Stimulated activated CD4-positive, alpha-beta T cell treated with anti-CD3 and anti-CD28 coated beads, Interleukin-4, amount 100 ng/mL, for 48 hours (primary cell): Measurements from ENCODE around the gene MYMK.
"Not testable (repeated sequence)": the region's sequence is repeated elsewhere in the genome, so short reads cannot be mapped to it uniquely, and the experiment has no call there.

Source experiments
- DNase-seq, 2 donors: peaks; one replicate each; pipeline ENCODE4 v3.0.0-alpha.2; 2020; ENCODE audit warnings: low read depth in 2 of 2

Gene MYMK, protein sequence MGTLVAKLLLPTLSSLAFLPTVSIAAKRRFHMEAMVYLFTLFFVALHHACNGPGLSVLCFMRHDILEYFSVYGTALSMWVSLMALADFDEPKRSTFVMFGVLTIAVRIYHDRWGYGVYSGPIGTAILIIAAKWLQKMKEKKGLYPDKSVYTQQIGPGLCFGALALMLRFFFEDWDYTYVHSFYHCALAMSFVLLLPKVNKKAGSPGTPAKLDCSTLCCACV

DNA sequence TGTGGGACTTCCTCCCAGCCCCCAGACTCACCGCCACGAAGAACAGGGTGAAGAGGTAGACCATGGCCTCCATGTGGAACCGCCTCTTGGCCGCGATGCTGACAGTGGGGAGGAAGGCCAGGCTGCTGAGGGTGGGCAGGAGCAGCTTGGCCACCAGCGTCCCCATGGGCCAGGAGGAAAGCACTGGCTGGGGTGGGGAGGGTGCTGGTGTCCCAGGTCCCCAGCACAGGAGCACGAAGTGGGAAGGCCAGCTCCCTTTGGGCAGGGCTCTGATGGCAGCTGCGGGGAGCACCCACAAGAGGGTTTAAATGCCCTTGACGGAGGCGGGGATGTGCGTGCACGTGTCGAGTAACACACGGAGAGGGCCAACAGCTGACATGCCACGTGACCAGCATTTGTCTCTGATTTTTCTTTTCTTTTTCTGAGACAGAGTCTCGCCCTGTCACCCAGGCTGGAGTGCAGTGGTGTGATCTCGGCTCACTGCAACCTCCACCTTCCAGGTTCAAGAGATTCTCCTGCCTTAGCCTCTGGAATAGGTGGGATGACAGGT, at the start of gene MYMK:
TSS of gene MYMK (minus strand) at position 281 of the 550 bp plus-strand sequence. CDS start at position 166, 115 bp downstream.
- DNase-seq: no peak

DNA sequence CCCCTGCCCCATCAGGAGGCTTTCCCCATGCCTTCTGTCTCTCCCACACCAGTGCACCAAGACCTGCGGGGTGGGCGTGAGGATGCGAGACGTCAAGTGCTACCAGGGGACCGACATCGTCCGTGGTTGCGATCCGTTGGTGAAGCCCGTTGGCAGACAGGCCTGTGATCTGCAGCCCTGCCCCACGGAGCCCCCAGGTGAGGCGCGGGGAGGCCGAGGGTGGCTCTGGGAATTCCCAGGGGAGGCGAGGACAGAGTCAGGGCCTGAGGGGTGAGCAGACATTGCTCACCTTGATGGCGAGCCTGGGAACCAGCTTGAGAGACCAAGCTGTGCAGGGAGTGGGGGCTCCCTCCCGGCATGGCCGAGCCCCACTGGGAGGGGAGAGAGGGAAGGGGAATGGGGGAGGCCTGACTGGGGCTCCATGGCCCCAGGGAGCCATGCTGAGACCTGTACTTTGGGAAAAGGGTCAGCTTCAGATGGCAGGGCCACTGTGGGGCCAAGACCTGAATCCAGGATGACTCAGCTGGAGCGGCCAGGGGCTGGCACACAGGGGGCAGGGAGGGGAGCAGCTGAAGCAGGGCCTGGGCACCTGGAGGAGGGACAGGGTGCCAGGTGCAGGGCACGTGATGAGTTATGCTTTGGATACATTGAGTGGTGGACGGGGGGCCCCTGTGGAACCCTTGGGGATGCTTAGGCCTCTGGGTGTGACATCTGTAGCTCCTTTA, 49.2 kb upstream of the MYMK start:
- no peak for DNase-seq

DNA sequence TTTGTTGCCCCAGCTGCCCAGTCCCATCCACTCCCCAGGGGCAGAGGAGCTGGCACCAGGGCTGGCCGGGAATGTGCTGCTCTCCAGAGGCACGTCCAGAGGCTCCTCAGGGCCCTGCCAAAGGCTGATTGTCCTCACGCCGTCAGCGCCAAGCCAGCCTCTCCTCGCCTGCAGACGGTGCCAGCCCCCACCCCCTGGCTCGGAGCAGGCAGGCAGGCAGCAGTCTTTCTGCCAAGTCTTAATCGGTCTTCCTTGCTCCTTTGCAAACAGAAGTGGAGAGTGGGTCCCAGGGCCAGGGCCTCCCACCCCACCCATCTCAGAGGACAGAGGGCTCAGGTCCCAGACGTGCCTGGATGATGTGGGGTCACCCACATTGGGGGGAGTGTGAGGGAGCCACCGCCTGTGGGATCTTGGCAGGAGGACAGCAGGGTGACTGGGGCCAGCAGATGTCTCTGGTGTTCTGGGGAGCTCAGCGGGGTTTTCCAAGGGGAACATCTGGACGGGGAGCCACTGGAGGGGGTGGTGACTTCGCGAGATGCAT, 48.1 kb upstream of the MYMK start:
- no peak for DNase-seq

DNA sequence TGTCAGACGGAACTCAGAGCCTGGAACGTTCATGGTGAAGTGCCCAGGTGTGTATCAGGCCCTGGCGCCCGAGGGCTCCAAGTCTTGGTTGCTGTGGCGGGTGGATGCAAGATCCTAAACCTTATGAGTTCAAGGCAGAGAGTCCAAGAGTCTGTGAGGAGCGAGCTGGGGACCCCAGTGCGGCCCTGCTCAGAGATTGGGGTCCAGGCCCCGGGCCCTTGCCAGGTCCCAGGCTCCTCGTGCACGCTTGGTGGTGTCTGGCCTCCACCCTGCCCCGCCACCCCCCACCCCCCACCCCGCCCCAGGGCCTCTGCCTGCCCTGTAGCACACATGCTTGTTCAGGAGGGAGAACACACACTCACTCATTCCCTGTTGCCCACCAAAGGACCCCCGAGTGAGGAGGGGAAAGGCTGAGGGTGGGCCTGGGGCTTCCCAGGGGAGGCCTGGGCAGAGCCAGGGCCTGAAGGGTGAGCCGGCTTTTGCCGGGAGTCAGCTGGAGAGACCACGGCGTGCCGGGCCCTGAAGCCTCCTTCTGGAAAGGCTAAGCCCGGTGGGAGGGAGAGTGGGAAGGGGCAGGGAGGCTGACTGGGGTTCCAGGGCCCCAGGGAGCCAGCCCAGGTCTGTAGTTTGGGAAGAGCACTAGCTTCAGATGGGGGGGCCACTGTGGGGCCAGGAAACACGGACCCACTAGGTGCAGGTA, 47.3 kb upstream of the MYMK start:
- no peak for DNase-seq

DNA sequence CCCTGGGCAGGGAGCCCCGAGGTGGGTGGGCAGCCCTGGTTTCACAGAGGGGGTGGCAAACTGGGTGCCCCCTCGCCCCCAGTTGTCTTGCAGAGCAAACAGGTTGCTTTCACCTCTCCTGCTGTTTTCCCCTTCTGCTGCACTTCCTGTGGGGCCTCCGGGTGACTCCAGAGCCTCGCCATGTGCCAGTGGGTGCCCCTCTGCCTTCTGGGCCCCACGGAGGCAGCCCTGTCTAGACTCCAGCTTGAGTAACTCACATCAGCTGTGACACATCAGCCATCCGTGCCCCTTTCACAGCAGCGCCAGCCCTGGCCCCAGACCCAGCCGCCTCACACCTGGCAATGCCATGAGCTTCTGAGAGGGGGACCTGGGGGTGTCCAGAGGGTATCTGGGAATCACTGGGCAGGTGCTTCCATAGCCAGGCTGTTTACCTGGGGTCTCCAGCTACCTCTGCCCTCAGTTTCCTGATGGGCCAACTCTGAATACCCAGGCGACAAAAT, 46.7 kb upstream of the MYMK start:
- no peak for DNase-seq

DNA sequence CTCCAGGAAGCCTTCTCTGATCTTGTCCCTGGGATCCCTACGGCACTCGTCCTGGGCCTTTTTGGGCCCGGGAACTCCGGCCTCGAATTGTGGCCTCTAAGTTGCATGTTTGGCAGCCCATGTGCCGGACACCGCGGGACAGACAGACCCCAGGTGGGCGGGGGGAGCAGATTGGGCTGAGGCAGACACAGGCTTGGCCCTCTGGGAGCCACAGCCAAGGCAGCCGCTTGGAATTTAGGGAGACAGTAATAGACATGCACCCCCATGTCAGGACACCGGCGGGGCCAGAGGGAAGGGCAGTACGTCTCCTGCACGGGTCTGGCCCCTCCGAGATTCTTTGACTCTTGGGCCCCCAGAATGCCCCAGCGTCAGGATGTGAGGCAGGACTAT, 45.9 kb upstream of the MYMK start:
- no peak for DNase-seq

DNA sequence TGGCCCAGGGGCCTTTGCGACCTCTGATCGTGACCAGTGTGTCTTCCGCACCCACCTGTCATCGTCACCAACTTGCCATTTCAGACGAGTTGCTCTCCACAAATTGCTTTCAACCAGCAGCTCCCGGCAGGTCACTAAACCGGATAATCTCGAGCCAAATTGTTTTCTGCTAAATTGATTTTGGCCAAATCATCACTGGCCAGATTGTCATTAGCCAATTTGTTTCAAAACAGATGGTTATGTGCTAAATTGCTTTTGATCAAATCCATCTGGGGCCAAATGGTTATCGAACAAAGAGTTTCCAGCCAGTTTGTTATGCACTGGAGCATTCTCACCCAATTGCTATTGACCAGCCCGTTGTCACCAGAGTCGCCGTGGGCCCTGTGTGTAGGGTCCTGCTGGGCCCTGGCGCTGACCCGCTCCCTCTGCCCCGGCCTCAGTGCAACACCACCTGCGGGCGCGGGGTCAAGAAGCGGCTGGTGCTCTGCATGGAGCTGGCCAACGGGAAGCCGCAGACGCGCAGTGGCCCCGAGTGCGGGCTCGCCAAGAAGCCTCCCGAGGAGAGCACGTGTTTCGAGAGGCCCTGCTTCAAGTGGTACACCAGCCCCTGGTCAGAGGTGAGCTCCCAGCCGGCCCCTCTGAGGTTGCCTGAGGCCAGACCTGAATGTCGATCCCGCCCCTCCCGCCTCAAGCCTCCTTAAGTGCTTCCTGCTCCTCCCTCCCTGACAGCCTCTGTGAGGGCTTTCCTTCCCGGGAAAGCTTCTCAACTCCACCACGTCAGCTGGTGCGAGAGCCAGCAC, 45.3 kb upstream of the MYMK start:
- DNase-seq: no peak

DNA sequence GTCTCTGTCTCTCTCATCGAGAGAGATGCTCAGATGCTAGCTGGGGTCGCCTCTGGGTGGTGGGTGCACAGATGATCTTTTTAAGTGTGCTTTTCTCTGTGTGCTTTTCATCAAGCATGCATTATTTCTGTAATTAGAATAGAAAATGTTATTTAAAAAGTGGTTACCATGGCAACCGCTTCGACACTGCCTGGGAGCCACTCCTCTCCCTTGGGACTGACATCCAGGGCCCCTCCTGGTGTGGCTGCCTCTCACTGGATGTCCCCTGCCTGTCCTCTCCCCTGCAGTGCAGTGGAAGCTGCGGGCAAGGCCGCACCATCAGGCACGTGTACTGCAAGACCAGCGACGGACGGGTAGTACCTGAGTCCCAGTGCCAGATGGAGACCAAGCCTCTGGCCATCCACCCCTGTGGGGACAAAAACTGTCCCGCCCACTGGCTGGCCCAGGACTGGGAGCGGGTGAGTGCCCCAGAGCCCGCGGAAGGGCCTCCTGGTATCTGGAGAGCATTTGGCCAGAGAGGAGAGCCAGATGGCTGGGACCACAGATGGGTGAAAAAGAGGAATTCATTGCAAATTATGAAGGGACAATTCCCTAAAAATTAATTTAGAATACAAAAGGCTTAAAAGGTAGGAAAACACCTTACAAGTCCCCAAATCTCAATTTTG, 44.5 kb upstream of the MYMK start:
- DNase-seq: no peak

DNA sequence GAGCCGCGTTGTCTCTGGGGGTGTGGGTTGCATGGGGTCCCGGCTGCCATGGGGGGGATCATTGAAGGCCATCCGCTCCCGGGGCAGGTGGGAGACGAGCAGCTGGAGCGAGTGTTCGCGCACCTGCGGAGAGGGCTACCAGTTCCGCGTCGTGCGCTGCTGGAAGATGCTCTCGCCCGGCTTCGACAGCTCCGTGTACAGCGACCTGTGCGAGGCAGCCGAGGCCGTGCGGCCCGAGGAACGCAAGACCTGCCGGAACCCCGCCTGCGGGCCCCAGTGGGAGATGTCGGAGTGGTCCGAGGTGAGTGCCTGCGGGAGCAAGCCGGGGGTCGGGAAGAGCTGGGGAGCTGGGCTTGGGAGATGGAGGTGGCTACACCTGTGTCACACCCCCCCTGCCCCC, 43.4 kb upstream of the MYMK start:
- DNase-seq: no peak

DNA sequence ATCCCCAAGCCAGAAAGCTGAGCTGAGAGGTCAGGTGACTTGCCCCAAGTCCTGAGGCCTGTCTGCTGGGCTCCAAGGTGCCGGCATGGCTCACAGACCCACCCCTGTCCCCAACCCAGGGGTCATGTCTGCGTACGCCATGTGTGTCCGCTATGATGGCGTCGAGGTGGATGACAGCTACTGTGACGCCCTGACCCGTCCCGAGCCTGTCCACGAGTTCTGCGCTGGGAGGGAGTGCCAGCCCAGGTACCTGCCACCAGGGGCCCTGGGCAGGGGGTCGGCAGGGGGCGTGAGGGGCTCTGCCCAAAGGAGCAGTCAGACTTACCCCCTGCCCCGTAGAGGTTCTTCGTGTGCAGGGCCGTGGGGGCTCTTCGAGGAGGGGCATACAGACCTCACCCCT, 42.1 kb upstream of the MYMK start:
- DNase-seq: no peak

DNA sequence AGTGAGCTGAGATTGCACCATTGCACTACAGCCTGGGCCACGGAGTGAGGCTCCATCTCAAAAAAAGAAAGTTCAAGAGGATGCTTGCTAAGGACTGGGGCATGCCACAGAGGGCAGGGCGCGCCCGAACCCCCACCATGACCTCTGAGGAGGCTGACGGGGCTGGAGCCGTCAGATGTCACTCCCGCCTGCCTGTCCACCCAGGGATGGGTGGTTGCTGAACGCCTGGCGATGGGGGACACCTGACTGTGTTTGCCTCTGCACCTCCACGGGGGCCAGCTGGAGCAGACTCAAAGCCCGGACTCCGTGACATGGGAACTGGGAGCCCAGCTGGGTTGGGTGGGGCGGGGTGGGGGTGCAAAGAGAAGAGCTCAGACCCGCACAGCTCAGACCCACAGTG, 41.6 kb upstream of the MYMK start:
- DNase-seq: no peak

DNA sequence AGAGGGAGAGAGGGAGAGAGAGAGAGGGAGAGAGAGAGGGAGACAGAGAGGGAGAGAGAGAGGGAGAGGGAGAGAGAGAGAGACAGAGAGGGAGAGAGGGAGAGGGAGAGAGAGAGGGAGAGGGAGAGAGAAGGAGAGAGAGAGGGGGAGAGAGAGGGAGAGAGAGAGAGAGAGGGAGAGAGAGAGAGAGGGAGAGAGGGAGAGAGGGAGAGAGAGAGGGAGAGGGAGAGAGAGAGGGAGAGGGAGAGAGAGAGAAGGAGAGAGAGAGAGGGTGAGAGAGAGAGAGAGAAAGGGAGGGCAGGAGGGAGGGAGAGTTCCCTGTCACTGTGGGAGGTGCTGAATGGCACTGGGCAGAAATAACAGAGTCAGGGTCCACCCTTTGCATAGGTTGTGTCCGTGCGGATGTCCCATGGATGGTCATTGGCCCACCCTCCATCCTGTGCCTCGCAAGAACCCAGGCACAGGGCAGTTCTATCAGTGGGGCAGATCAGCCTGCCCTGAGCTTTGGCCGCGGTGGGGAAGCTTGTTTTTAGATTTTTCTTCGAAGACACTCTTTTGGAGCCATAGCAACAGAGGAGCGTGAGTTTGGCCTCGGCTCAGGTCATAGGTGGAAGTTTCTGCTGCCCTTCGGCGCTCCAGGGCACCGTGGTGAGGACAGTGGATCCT, 39.8 kb upstream of the MYMK start:
- no peak for DNase-seq

DNA sequence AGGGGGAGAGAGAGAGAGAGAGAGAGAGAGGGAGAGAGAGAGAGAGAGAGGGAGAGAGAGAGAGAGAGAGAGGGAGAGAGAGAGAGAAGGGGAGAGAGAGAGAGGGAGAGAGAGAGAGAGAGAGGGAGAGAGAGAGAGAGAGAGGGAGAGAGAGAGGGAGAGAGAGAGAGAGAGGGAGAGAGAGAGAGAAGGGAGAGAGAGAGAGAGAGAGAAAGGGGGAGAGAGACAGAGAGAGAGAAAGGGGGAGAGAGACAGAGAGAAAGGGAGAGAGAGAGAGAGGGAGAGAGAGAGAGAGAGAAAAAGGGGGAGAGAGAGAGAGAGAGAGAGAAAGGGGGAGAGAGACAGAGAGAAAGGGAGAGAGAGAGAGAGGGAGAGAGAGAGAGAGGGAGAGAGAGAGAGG, 39.1 kb upstream of the MYMK start:
- not testable (repeated sequence) for DNase-seq

DNA sequence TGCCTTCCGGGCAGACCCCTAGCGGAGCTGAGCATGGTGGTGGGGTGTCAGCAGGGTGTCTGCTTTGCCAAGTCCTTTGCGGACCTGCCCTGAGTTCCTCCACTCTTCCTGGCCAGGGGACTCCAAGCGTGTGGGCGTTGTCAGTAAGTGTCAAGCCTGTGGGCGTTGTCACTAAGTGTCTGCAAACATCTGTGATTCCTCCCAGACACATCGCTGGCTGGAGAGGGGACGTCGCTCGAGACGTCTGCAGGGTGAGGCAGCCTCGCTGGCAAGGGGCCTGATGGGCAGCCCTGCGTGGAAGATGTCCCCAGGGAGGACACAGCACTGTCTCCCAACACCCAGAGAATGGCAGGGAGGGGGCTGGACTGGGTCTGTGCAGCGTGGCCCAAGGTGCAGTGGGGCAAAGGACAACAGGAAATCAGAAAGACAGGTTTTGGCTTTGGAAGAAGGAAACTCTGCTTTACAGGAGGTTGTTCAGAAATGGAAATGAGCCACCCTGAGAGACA, 38.6 kb upstream of the MYMK start:
- no peak for DNase-seq

DNA sequence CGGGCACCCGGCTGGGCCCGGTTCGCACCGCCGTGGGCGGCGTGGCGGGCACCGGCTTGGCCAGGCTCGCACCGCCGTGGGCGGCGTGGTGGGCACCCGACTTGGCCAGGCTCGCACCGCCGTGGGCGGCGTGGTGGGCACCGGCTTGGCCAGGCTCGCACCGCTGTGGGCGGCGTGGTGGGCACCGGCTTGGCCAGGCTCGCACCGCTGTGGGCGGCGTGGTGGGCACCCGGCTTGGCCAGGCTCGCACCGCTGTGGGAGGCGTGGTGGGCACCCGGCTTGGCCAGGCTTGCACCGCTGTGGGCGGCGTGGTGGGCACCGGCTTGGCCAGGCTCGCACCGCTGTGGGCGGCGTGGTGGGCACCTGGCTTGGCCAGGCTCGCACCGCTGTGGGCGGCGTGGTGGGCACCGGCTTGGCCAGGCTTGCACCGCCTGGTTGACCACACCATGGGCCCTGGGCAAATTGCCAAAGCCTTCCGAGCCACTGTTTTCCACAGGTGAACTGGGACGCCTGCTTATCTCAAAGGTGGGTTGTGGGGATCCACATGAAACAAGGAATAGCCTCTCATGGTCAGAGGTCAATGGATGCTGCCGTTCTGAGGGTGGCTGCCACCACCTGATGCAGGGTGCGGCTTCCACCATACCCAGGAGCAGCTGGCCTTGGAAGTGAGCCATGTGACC, 38.0 kb upstream of the MYMK start:
- no peak for DNase-seq

DNA sequence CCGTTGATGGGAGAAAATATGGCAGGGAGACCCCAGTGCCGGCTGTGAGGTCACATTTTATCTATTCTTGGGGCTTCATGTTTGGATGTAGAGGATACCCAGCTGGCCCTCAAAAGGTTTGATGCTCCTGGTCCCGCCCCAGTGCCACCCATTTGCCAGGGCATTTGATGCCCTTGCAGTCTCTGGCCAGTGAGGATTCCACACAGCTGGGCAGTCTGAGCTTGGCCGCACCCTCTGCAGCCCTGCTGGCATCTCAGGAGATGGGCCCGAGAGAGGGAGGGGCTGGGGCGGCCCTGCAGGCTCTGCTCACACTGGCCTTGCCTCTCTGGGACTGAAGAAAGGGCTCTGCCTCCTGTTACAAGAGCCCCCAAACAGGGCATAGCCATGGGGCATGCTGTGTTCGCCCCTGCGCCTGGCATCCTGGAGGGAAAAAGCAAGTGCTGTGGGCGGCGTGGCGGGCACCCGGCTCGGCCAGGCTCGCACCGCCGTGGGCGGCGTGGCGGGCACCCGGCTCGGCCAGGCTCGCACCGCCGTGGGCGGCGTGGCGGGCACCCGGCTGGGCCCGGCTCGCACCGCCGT, 37.3 kb upstream of the MYMK start:
- DNase-seq: no peak

DNA sequence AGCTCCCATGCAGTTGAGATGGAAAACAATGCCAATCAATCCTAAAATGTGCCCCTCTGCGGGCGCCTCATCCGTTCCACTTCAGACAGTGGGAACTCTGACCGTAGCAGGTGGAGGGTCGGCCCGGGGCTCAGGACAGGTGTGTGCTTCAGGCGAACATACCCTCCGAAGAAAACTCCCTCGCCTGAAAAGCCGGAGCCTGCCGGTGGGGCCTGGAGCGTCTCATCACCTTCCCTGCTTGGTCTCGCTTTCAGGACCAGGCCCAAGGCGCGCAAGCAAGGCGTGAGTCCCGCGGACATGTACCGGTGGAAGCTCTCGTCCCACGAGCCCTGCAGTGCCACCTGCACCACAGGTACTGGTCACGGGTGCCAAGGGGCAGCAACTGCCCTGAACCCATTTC, 36.2 kb upstream of the MYMK start:
- DNase-seq: no peak

DNA sequence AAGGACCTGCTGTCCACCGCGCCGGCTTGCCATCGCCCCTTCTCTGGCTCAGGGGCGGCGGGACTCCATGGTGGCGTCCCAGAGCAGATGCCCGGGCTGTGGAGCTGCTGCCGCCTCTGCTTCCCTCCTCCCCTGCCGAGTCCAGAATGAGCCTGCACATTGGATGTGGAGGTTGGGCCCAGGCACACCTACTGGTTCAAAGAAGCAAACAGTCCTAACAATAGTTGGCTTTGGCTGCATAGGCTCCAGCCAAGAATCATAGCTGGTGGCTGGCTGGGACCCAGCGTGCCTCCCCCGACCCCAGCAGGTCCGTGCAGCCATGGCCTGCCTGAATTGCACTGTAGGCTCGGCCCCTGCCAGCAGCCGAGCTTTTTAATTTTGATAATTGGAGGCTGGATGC, 35.6 kb upstream of the MYMK start:
- no peak for DNase-seq
